Activated CD8-positive, alpha-beta memory T cell treated with anti-CD3 and anti-CD28 coated beads, Interleukin-2, amount 50 U/mL, for 1 hour (primary cell): ENCODE measurements around the gene CRMP1.

Source experiments
- DNase-seq: peaks from one replicate; pipeline ENCODE4 v3.0.0-alpha.2; 2020; ENCODE audit errors: extremely low read depth

Gene CRMP1

GRCh38 chr4:5893004-5893580, at the start of gene CRMP1:
Gene CRMP1, minus strand, starts transcription at chr4:5893086. Its CDS starts 117 bp downstream, at chr4:5892969.
- no peak for DNase-seq

- no peak for DNase-seq
Measured at GRCh38 chr4:5941601-5942000, 48.7 kb upstream of the CRMP1 start.

- no peak for DNase-seq
Measured at GRCh38 chr4:5940470-5941203, 47.8 kb upstream of the CRMP1 start.

GRCh38 chr4:5933996-5934831, 41.3 kb upstream of the CRMP1 start:
- no peak for DNase-seq

GRCh38 chr4:5933116-5933515, 40.2 kb upstream of the CRMP1 start:
- no peak for DNase-seq

- no peak for DNase-seq
Measured at GRCh38 chr4:5932035-5932568, 39.2 kb upstream of the CRMP1 start.

GRCh38 chr4:5931526-5931925, 38.6 kb upstream of the CRMP1 start:
- no peak for DNase-seq

- DNase-seq, result no peak
Measured at GRCh38 chr4:5930876-5931275, 38.0 kb upstream of the CRMP1 start.

GRCh38 chr4:5930456-5930855, 37.6 kb upstream of the CRMP1 start:
- no peak for DNase-seq

GRCh38 chr4:5928844-5929420, 36.0 kb upstream of the CRMP1 start:
- no peak for DNase-seq

- no peak for DNase-seq
Measured at GRCh38 chr4:5928274-5928673, 35.4 kb upstream of the CRMP1 start.

GRCh38 chr4:5927747-5928146, 34.9 kb upstream of the CRMP1 start:
- no peak for DNase-seq

- no peak for DNase-seq
Measured at GRCh38 chr4:5927116-5927515, 34.2 kb upstream of the CRMP1 start.

GRCh38 chr4:5926598-5926997, 33.7 kb upstream of the CRMP1 start:
- no peak for DNase-seq

- DNase-seq, result no peak
Measured at GRCh38 chr4:5925419-5926200, 32.7 kb upstream of the CRMP1 start.

GRCh38 chr4:5924461-5925125, 31.7 kb upstream of the CRMP1 start:
- DNase-seq, result no peak

GRCh38 chr4:5923376-5923775, 30.5 kb upstream of the CRMP1 start:
- DNase-seq, result no peak

GRCh38 chr4:5922556-5922955, 29.7 kb upstream of the CRMP1 start:
- DNase-seq, result no peak

GRCh38 chr4:5921981-5922380, 29.1 kb upstream of the CRMP1 start:
- no peak for DNase-seq

GRCh38 chr4:5921101-5921980, 28.5 kb upstream of the CRMP1 start:
- no peak for DNase-seq
